Peyer's patch (tissue), 4 donors: ENCODE data around the gene NT5DC3.

Experiments
- POLR2A ChIP-seq, 2 donors: fragments of 450-650 bp; IDR thresholded peaks; one replicate each; pipeline ENCODE4 v1.5.1; 2017; ENCODE audit warnings: antibody characterized with exemption in 2 of 2, mild to moderate bottlenecking in 2 of 2, moderate library complexity in 2 of 2
- TF ChIP-seq, protein P1 (sequence below), 6 experiments: fragments of 450-650 bp in 4 of 6; fragments of 200-600 bp in 2 of 6; sonication (generic) in 1 of 6; IDR thresholded peaks; one replicate each; pipeline ENCODE4 v1.5.1; 2017 to 2019; ENCODE audit warnings: antibody characterized with exemption in 6 of 6, mild to moderate bottlenecking in 3 of 6, moderate library complexity in 1 of 6

DNA sequence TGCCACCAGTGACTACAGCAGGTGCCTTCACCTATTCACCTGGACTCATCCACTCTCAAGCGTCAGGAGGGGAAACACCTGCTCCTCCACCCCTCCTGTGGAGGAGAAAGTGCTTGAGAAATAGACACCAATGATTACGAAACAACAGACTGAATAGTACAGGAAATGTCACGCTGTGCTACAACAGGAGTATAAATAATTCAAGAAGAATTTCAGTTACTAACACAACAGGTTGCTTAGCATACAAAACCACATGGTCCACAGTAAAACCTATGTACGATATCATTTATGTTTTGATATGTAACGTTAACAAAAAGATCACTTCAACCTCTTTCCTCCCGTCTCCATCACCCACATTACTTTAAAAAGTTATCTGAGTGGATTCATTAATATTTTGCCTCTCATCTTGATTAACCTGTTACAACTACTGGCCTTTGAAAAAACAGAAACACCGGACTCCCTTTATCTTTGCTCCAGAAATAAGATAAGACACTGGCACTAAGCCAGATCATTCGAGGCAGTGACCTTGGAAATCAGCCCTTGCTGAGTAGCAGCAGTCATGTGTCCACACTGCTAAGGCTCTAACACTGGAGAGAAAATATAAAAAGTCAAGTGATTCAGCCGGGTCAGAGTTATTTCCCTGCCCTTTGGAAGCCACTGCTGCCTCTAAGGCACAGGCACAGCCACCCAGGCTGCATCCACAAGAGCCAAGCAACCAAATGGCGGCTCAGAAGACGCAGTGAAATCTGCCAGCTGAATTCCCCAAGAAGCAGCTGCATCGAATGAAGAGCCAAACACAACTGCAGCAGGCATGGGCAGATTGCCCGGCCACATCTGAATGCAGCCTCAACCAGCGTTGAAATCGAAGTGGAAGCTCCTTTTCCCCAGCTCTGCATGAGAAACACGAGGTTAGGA lies 40.9 kb downstream of the NT5DC3 start:
- TF ChIP-seq, protein P1, sequence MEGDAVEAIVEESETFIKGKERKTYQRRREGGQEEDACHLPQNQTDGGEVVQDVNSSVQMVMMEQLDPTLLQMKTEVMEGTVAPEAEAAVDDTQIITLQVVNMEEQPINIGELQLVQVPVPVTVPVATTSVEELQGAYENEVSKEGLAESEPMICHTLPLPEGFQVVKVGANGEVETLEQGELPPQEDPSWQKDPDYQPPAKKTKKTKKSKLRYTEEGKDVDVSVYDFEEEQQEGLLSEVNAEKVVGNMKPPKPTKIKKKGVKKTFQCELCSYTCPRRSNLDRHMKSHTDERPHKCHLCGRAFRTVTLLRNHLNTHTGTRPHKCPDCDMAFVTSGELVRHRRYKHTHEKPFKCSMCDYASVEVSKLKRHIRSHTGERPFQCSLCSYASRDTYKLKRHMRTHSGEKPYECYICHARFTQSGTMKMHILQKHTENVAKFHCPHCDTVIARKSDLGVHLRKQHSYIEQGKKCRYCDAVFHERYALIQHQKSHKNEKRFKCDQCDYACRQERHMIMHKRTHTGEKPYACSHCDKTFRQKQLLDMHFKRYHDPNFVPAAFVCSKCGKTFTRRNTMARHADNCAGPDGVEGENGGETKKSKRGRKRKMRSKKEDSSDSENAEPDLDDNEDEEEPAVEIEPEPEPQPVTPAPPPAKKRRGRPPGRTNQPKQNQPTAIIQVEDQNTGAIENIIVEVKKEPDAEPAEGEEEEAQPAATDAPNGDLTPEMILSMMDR (IDR thresholded peaks at IDR 0.05): no peak
- no peak for TF ChIP-seq POLR2A (IDR thresholded peaks at IDR 0.05)
